ENCODE results near the gene FGF1.

Gene FGF1

DNA sequence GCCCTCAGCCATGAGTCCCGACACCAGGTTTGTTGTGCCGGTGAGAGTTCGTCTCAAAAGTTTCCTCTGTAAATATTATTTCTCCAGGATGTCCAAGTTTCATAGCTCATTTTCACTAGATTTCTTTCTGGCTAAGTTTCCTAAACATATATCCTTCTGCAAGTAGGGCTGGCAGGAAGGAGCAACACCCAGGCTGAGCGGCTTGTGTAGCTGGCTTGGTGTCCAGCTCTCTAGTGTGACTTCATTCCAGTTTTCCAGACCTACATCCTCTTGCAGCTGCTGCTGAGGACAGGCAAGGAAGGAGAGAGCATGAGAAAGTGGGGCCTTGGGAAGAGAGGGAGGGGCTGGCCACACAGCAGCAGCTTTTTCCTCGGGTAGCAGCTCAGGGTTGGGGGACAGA lies 80.3 kb downstream of the FGF1 start:
- TF ChIP-seq, protein P1, sequence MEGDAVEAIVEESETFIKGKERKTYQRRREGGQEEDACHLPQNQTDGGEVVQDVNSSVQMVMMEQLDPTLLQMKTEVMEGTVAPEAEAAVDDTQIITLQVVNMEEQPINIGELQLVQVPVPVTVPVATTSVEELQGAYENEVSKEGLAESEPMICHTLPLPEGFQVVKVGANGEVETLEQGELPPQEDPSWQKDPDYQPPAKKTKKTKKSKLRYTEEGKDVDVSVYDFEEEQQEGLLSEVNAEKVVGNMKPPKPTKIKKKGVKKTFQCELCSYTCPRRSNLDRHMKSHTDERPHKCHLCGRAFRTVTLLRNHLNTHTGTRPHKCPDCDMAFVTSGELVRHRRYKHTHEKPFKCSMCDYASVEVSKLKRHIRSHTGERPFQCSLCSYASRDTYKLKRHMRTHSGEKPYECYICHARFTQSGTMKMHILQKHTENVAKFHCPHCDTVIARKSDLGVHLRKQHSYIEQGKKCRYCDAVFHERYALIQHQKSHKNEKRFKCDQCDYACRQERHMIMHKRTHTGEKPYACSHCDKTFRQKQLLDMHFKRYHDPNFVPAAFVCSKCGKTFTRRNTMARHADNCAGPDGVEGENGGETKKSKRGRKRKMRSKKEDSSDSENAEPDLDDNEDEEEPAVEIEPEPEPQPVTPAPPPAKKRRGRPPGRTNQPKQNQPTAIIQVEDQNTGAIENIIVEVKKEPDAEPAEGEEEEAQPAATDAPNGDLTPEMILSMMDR (IDR thresholded peaks at IDR 0.05; ENCODE audit: borderline replicate concordance, control extremely low read depth, extremely low read depth, insufficient read depth, missing control alignments): no peak
- DNase-seq (ENCODE audit: low spot score): no peak
- in situ Hi-C loops (cut with MboI; ENCODE audit: low sequenced_read_pairs, unreplicated experiment): no loop called here

DNA sequence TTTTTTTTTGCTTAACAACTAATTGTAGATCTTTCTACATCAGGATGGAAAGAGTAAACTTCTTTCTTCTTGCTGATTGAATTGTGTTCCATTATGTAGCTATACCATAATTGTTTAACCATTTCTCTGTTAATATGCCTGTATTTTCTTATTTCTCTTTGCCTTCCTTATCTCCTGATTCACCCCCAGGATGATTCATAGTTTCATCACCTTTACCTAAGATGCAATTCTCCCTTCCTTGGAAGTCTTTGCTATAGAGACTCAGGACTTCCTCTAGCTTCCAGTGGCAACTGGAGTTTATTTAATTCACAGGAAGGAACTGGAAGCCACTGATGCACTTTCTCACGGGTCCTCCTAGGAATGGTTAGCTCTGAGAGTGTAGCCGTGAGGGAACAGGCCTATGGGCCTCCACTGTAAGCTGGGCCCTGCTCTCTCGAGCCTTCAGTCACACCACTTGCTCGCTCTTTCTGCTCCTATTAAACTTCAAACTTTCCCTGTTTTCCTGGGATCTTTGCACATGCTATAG lies 83.1 kb downstream of the FGF1 start:
- in situ Hi-C loops (cut with MboI; ENCODE audit: low sequenced_read_pairs, unreplicated experiment): no loop called here
- DNase-seq (ENCODE audit: low spot score): no peak
- TF ChIP-seq, protein P1 (IDR thresholded peaks at IDR 0.05; ENCODE audit: borderline replicate concordance, control extremely low read depth, extremely low read depth, insufficient read depth, missing control alignments): no peak

DNA sequence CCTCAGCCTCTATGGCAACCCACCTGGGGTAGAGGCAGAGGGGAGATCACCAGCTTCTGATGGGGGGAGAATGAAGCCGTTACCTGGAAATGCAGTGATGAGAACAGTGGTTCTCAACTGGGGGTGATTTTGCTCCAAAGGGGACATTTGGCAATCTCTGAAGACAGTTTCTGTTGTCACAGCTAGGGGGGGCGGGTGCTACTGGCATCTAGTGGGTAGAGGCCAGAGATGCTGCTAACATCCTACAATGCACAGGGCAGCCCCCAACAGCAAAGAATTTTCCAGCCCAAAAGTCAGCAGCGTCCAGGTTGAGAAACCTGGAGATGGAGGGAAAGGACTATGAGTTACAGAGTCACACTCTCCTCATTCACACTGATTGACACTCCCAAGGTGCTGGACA lies 84.5 kb downstream of the FGF1 start:
- in situ Hi-C loops (cut with MboI; ENCODE audit: low sequenced_read_pairs, unreplicated experiment): no loop called here
- no peak for DNase-seq (ENCODE audit: low spot score)
- TF ChIP-seq, protein P1 (IDR thresholded peaks at IDR 0.05; ENCODE audit: borderline replicate concordance, control extremely low read depth, extremely low read depth, insufficient read depth, missing control alignments): no peak

DNA sequence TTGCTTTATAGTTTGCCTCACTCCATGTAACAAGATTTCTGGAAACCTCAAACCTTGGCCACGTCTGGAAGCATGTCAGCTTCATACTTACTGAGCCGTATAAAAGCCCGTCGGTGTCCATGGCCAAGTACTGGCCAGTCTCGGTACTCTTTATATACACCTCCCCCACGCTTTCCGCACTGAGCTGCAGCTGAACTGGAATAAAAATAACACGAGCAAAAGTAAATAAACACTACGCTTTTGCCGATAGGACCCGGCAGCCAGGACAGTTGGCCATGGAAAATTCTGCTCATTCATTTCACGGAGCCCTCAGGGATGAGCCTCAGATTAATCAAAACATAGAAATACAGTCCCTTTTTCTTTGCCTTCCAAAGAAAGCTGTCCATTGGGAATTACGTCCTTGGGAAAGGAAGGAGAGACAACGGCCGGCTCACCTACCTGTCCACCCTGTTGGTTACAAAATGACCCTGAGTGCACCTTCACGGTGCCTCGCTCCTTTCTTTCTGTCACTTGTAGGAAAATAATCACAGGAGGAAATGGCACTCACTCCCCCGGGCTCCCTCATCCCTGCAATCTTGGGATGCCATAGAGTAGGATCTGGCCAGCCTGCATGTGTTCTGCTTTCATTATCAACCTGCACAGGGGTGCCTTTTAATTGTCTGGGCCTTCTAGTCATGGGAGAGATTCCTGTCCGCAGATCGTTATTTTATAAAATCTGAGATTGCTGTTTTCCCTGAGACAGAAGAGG lies 85.1 kb downstream of the FGF1 start:
- in situ Hi-C loops (cut with MboI; ENCODE audit: low sequenced_read_pairs, unreplicated experiment): no loop called here
- TF ChIP-seq, protein P1 (IDR thresholded peaks at IDR 0.05; ENCODE audit: borderline replicate concordance, control extremely low read depth, extremely low read depth, insufficient read depth, missing control alignments): no peak
- no peak for DNase-seq (ENCODE audit: low spot score)

DNA sequence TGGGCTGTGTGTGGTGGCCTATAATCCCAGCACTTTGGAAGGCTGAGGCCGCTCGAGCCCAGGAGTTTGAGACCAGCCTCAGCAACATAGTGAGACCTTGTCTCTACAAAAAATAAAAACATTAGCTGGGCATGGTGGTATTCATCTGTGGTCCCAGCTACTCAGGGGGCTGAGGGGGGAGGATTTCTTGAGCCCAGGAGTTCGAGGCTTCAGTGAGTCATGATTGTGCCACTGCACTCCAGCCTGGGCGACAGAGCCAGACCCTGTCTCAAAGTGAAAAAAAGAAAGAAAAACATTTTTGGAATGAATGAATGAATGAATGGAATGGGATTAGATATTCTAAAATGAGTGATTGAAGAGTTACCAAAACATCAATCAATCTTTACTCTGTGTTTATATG lies 85.8 kb downstream of the FGF1 start:
- in situ Hi-C loops (cut with MboI; ENCODE audit: low sequenced_read_pairs, unreplicated experiment): no loop called here
- DNase-seq (ENCODE audit: low spot score): no peak
- TF ChIP-seq, protein P1 (IDR thresholded peaks at IDR 0.05; ENCODE audit: borderline replicate concordance, control extremely low read depth, extremely low read depth, insufficient read depth, missing control alignments): no peak

DNA sequence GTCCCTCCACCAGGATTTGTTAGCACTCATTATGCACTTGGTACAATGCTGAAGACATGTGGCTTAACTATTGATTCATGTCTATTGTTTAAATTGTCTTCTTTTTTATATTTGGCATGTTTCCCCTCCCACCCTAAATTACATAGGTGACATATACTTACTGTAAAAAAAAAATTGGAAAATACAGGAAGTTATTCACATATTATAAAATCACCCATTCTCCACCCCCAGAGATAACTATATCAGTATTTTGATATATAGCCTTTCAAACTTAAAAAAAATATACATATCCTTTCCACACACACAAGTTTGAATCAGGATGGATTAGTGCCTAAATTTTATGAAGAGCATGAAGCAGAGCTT lies 87.6 kb downstream of the FGF1 start:
- in situ Hi-C loops (cut with MboI; ENCODE audit: low sequenced_read_pairs, unreplicated experiment): no loop called here
- TF ChIP-seq, protein P1 (IDR thresholded peaks at IDR 0.05; ENCODE audit: borderline replicate concordance, control extremely low read depth, extremely low read depth, insufficient read depth, missing control alignments): no peak
- DNase-seq (ENCODE audit: low spot score): no peak

Data from GM13976 (cell line).